Stimulated activated CD4-positive, alpha-beta T cell treated with anti-CD3 and anti-CD28 coated beads, Interleukin-2, amount 100 ng/mL, for 24 hours (primary cell): ENCODE measurements around the gene WDR6.

Experiments
- DNase-seq, 2 donors: peaks; one replicate each; pipeline ENCODE4 v3.0.0-alpha.2; 2020

WDR6 gene

DNA sequence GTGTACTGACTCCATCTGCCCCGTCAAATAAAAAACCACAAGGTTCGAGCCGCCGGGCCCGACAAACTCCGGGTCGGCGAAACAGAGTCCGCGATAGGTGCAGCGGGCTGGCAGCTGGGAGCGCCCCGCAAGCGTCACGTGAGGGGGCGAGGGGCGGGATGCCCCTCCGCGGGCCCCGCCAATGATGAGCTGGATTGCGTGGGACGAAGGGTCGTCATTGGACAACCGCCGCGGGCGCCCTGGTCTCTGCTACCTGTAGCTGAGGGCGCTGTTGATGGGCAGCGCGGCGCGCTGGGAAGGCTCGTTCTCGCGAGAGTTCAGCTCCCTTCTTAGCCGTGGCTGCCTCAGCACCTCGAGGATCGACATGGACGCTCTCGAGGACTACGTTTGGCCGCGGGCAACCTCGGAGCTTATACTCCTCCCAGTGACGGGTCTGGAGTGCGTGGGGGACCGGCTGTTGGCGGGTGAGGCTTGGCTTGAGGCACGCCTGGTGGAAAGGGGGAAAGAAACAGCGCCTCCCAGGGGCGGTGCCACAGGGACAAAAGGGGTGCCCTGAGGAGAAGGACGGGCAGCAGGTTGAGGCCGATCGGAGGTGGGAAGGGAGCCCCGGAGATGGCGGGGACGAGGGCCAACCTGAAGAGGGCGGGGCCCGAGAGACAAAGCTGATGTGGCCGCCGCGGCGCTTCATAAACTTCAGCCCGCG, at the start of gene WDR6:
TSS of gene WDR6 (plus strand) at position 324 of the 703 bp plus-strand sequence. CDS start at position 365, 41 bp downstream.
- peak; percentile 96 to 97 for DNase-seq

DNA sequence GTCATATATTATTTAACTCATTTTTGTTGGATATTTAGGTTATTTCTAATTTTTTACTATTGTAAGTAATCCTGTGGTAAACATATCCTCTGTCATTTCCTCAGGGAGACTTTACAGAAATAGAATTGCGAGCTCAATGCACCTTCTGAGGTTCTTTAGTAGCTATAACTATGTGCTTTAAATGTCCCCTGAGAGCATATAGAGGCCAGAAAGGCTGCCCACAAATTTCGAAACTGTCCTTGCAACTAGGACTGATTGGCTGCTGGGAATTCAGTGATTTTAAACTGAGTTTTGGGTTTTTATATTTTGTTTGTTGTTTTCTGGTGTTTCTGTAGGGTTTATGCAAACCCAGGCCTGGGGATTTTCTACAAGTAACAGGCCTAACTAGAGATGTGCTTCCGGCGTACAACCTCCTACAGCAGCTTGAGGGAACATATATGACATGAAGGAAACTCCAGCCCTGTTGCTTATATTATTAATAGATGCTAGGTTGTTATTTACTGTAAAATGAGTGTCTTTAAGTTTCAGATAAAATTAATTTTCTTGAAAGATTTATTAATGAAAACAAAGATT, 46.3 kb upstream of the WDR6 start:
- no peak for DNase-seq

DNA sequence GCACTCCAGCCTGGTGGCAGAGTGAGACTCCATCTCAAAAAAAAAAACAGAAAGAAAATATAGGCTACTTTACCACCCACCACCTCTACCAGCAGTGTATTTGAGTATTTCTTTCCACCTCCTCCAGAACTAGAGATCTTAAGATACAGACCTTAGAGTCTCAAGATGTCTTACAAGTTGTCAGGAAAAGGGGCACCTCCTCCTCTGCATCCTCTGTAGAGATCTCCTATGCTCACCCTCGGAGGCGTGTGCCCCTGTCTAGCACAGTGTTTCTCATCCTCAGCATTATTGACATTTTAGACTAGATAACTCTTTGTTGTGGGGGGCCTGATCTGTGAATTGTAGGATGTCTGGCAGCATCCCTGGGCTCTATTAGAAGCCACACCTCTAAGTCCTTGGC, 44.9 kb upstream of the WDR6 start:
- no peak for DNase-seq

DNA sequence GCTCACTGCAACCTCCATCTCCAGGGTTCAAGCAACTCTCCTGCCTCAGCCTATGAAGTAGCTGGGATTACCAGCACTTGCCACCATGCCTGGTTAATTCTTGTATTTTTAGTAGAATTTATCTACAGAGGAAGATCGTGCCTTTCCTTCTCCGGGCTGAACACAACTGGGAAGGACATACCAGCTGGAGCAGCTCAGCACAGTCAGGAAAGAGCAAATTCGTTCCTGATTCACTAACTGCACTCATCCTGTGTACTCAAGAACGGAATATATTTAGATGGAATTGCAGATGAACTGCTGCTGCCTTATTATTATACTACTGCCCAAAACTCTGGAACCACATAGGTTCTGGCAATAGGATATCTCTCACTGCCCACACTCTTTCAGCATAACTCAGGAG, 44.3 kb upstream of the WDR6 start:
- no peak for DNase-seq

GRCh38 chr3:48963591-48963990, 43.6 kb upstream of the WDR6 start:
- no peak for DNase-seq

DNA sequence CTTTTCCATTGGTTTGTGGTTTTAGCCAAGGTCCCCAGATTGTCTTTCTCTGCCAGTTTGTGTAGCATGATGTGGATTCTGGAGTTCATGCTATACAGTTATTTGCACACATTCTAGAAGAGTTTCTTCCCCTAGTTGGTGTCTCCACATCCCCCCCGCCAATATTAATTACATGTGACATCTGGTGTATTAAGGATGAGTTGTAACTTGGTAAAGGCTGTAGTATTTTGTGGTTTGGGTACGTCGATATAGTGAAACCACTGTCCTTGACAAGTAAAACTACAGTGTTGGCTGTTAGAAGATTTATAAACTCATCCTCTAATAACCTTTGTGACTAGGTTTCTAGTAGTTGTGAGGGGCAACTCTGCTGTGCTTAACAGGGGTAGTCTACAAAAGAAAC, 40.8 kb upstream of the WDR6 start:
- DNase-seq, result no peak

GRCh38 chr3:48966876-48967361, 40.3 kb upstream of the WDR6 start:
- DNase-seq, result peak; percentile 47 to 51

DNA sequence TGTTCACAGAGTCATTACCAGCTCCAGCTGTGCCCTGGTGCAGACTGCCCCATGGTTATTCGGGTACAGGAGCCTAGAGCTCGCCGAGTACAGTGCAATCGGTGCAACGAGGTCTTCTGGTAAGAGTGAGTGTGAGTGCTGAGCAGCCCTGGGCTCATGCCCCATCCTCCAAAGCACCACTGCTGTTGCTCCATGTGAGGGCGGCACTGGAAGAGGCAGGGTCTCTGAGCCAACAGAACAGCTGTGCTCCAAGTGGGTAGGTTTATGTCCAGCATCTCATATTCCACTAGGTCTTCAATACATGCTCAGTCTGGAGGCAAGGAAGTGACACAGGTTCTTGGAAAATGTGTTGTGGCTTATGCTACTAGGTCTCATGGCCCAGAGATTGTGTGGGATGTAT, 36.6 kb upstream of the WDR6 start:
- no peak for DNase-seq

- no peak for DNase-seq
Observed at GRCh38 chr3:48974076-48974864, 32.9 kb upstream of the WDR6 start.

DNA sequence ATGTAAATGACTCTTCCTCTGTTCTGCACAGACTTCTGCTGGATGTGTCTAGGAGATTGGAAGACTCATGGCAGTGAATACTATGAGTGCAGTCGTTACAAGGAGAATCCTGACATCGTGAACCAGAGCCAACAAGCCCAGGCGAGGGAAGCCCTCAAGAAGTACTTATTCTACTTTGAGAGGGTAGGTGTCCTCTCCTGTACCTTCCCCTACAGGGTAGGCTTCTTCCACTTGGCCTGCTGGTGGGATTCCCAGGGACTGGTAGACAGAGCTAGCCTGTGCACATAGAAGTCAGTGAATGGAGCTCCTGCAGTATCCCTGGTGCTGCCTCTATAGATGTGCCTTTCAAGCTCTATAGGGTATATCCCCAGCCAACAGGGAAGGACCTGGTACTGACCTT, 27.7 kb upstream of the WDR6 start:
- no peak for DNase-seq

DNA sequence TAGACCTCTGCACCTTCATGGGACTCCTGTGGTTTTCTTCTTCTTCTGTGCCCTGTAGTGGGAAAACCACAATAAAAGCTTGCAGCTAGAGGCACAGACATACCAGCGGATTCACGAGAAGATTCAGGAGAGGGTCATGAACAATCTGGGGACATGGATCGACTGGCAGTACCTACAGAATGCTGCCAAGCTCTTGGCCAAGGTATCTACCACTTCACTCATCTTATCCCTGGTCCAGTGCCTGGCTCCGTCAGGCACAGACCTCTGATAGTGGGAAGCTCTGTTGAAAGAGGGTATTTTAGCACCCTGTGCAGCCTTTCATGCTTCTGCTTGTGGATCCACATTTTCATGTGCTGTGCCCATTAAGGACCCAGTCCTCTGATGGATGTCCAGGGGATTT, 26.9 kb upstream of the WDR6 start:
- DNase-seq, result no peak

GRCh38 chr3:48982016-48982415, 25.2 kb upstream of the WDR6 start:
- DNase-seq, result no peak

DNA sequence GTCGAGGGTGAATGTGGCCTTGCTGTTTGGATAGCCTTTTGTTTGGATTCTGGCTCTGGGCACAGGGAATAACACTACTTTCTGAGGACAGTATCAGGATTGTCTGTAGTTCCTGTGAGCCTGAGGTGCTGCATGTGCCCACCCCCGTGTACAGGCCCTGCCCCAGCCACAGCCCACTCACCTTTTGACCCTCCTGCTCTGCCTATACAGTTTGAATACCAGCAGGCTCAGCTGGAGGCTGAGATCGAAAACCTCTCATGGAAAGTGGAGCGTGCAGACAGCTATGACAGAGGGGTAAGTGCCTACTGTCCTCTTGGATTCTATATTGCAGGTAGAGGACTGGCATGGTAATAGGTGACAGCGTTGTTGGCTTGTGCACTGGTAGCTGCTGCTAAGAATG, 24.5 kb upstream of the WDR6 start:
- no peak for DNase-seq

- DNase-seq, result no peak
Observed at GRCh38 chr3:48983096-48983495, 24.1 kb upstream of the WDR6 start.

DNA sequence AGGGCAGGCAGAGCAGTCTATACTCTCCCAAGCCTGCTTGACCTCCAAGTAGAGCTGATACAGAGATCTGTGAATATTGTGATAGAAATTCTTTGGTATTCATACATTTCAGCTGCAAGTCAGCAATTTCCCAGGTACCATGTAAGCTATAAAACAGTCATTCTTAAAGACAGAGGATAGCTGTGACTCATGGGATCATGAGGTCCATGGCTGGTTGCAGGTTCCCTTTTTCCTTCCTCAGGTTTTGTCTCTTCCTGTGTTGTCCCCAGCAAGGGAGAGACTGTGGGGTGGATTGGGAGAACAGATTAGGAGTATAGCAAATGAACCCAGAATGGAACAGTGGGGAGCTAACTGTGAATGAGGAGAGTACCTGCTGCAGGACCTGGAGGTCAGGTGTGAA, 22.5 kb upstream of the WDR6 start:
- DNase-seq, result no peak

GRCh38 chr3:48985831-48986376, 21.3 kb upstream of the WDR6 start:
- no peak for DNase-seq

GRCh38 chr3:48989126-48989795, 17.9 kb upstream of the WDR6 start:
- DNase-seq, result no peak

DNA sequence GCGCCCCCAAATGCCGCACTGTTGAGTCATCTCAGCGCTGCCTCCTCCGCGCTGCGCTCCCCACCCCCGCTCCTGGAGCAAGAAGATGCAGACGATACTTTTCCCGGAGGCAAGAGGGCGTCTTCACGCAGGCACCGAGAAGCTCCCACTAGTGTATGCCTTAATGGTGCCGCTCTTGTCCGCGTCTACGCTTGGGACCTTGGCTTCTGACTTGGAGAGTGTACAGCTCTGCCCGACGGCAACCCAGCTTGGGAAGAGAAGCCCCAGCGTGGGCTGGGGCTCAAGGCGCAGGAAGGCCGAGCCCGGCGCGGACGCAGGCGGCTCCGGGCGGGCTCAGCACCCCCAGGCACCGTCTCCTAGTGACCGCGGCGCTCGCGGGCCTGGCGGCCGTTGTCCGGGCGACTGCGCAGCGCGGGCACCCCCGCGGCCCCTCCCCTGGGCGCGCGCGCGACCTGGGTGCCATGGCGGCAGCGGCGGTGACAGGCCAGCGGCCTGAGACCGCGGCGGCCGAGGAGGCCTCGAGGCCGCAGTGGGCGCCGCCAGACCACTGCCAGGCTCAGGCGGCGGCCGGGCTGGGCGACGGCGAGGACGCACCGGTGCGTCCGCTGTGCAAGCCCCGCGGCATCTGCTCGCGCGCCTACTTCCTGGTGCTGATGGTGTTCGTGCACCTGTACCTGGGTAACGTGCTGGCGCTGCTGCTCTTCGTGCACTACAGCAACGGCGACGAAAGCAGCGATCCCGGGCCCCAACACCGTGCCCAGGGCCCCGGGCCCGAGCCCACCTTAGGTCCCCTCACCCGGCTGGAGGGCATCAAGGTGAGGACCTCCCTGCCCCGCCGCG, 17.2 kb upstream of the WDR6 start, which contains the start of gene P4HTM:
TSS of gene P4HTM (plus strand) at position 446 of the 840 bp plus-strand sequence. CDS start at position 462, 16 bp downstream.
- DNase-seq, result peak; percentile 85 to 86

GRCh38 chr3:48990636-48991469, 16.3 kb upstream of the WDR6 start:
- DNase-seq, result peak; percentile 44 to 49

- no peak for DNase-seq
Observed at GRCh38 chr3:48991851-48992545, 15.2 kb upstream of the WDR6 start.
